ENCODE results near the gene RAPGEF5. TPM values are rescaled to one million over a fixed set of nuclear protein-coding genes. Genes with fewer than 3 reads are reported as not detected.

RAPGEF5 gene
- total RNA-seq, 1 experiment from 2014 or later, result 13.3 TPM

DNA sequence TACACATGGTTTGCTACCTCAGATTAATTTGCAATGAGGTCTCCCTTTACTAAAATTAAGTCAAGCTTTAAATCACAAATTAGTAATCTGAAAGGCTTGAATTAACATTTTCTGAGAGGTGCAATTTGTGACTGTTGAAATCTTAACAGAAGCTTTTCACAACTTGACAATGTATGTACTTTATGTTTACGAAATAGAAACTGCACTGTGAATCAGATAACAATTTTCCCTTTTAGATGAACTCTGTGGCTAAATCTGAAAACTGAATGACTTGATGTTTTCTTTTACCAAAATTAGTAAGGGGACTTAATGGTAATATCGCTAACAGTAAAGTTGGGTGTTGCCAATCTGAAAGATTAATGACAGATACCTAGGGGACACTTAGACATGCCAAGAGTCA is 197.6 kb downstream of the RAPGEF5 start:
- H3K23me2 ChIP-seq (ENCODE audit: insufficient read length, low read depth, low read length, poor library complexity, severe bottlenecking), result no peaks in the 10 kb centered on the region
- H4K8ac ChIP-seq (replicated peaks; ENCODE audit: insufficient read length, low read depth, low read length), result no peak overlapping the region
- TF ChIP-seq, protein P1, sequence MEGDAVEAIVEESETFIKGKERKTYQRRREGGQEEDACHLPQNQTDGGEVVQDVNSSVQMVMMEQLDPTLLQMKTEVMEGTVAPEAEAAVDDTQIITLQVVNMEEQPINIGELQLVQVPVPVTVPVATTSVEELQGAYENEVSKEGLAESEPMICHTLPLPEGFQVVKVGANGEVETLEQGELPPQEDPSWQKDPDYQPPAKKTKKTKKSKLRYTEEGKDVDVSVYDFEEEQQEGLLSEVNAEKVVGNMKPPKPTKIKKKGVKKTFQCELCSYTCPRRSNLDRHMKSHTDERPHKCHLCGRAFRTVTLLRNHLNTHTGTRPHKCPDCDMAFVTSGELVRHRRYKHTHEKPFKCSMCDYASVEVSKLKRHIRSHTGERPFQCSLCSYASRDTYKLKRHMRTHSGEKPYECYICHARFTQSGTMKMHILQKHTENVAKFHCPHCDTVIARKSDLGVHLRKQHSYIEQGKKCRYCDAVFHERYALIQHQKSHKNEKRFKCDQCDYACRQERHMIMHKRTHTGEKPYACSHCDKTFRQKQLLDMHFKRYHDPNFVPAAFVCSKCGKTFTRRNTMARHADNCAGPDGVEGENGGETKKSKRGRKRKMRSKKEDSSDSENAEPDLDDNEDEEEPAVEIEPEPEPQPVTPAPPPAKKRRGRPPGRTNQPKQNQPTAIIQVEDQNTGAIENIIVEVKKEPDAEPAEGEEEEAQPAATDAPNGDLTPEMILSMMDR (conservative IDR thresholded peaks at IDR 0.05), result no peak
- no peaks in the 10 kb centered on the region for H3K79me1 ChIP-seq (ENCODE audit: insufficient read depth, low read depth, low read length, poor library complexity, severe bottlenecking)
- H3K36me3 Mint-ChIP-seq (ENCODE audit: insufficient read depth in 1 of 3, low read depth in 3 of 3), result peaks cover 0 to 5% (median 0%) of the 10 kb centered on the region in 3 experiments; a peak in 2 of 7 replicates
- H3K9me3 ChIP-seq (ENCODE audit: control insufficient read depth, low read depth, low read length), result no peaks in the 10 kb centered on the region
- no peak overlapping the region for H2BK120ac ChIP-seq (ENCODE audit: low read depth, low read length, poor library complexity, severe bottlenecking)
- H2AK5ac ChIP-seq (ENCODE audit: insufficient read length, low read length), result no peak overlapping the region
- no peaks in the 10 kb centered on the region for H3K27me3 ChIP-seq (ENCODE audit: insufficient read depth, low read length)
- H4K91ac ChIP-seq (ENCODE audit: insufficient read length, low read depth, low read length), result no peak overlapping the region
- no peak overlapping the region for H4K5ac ChIP-seq (ENCODE audit: insufficient read length, low read depth, low read length)
- H3K14ac ChIP-seq (ENCODE audit: insufficient read depth, low read length), result no peak overlapping the region
- no peak for DNase-seq
- H2BK12ac ChIP-seq (ENCODE audit: insufficient read length, low read depth, low read length), result no peak overlapping the region
- no peak overlapping the region for H3K56ac ChIP-seq (ENCODE audit: insufficient read length, low read depth, low read length)
- H3K27ac ChIP-seq (ENCODE audit: insufficient read length, low read depth, low read length), result no peak overlapping the region
- H3T11ph ChIP-seq (ENCODE audit: low read length), result no peak overlapping the region
- no peak overlapping the region for H3K4ac ChIP-seq (ENCODE audit: low read depth, low read length)
- H2AFZ ChIP-seq (ENCODE audit: low read length), result no peak overlapping the region
- H3K9ac ChIP-seq (ENCODE audit: extremely low read depth, insufficient read length, low read length), result no peak overlapping the region
- no peaks in the 10 kb centered on the region for H3K27me3 Mint-ChIP-seq (ENCODE audit: low read depth)
- peaks cover 3 to 8% of the 10 kb centered on the region in 2 experiments for H3K4me1 Mint-ChIP-seq
- H3K4me1 ChIP-seq (ENCODE audit: insufficient read depth, low read length), result no peaks in the 10 kb centered on the region
- H2BK5ac ChIP-seq (ENCODE audit: insufficient read length, low read length), result no peak overlapping the region
- H3K4me3 Mint-ChIP-seq, result no peak overlapping the region
- no peaks in the 10 kb centered on the region for H3K9me3 Mint-ChIP-seq
- no peak overlapping the region for H2BK20ac ChIP-seq (ENCODE audit: low read depth, low read length, poor library complexity, severe bottlenecking)
- no peak overlapping the region for H2BK15ac ChIP-seq (ENCODE audit: low read depth, low read length)
- no peak overlapping the region for H3K4me2 ChIP-seq (ENCODE audit: insufficient read depth, insufficient read length, low read length)
- H3K18ac ChIP-seq (ENCODE audit: insufficient read length, low read depth, low read length), result no peak overlapping the region
- H3K79me2 ChIP-seq (ENCODE audit: insufficient read depth, low read length), result no peaks in the 10 kb centered on the region
- H3K23ac ChIP-seq (ENCODE audit: insufficient read length, low read depth, low read length), result no peak overlapping the region
- WGBS (ENCODE audit: extremely low coverage, insufficient read length, low lambda C conversion rate), result no CpG with 5 or more reads among the region's 2 CpGs
- no peaks in the 10 kb centered on the region for H4K20me1 ChIP-seq (ENCODE audit: control insufficient read depth, insufficient read depth, insufficient read length)
- H3K27ac Mint-ChIP-seq, result no peak overlapping the region

Measured in H9 (cell line).